HL-60 (cell line): ENCODE measurements around the gene DCC.
"Not testable (repeated sequence)": the region's sequence is repeated elsewhere in the genome, so short reads cannot be mapped to it uniquely, and the experiment has no call there.

Experiments
- DNase-seq, 2 experiments: peaks; one replicate each; pipeline ENCODE4 v3.0.0-alpha.2; 2010 to 2020; ENCODE audit warnings: low read depth in 1 of 2, low spot score in 1 of 2
- H3K27ac ChIP-seq: fragments of 250-450 bp; sonication (Bioruptor Pico); replicated peaks from 2 replicates; pipeline ENCODE4 v1.5.1; 2020; ENCODE audit warnings: mild to moderate bottlenecking, moderate library complexity
- H3K27me3 ChIP-seq: fragments of 250-450 bp; sonication (Bioruptor Pico); 2 replicates; pipeline ENCODE4 v1.5.1; 2021; ENCODE audit warnings: mild to moderate bottlenecking, moderate library complexity; ENCODE audit not compliant: insufficient read depth, poor library complexity, severe bottlenecking
- H3K4me3 ChIP-seq: replicated peaks from 2 replicates; pipeline ENCODE4 v1.5.1; 2011; ENCODE audit warnings: mild to moderate bottlenecking, control low read depth, low read length; ENCODE audit not compliant: insufficient read depth
- GABPA ChIP-seq: IDR thresholded peaks from 2 replicates; pipeline ENCODE4 v1.6.1; 2012; ENCODE audit warnings: low read depth
- POLR2AphosphoS5 ChIP-seq: IDR thresholded peaks from 2 replicates; pipeline ENCODE4 v1.6.1; 2012; ENCODE audit warnings: low read depth
- SPI1 ChIP-seq: IDR thresholded peaks from 2 replicates; pipeline ENCODE4 v1.6.1; 2012; ENCODE audit warnings: low read depth, mild to moderate bottlenecking, borderline replicate concordance
- TF ChIP-seq, protein P1 (sequence below): IDR thresholded peaks from one replicate; pipeline ENCODE4 v1.5.1; 2011; ENCODE audit warnings: low read length, control low read depth, inconsistent platforms; ENCODE audit not compliant: insufficient read depth
- TF ChIP-seq, protein P2 (sequence below): IDR thresholded peaks from 2 replicates; pipeline ENCODE4 v1.6.1; 2012; ENCODE audit warnings: low read depth; ENCODE audit not compliant: insufficient replicate concordance

Gene DCC

DNA sequence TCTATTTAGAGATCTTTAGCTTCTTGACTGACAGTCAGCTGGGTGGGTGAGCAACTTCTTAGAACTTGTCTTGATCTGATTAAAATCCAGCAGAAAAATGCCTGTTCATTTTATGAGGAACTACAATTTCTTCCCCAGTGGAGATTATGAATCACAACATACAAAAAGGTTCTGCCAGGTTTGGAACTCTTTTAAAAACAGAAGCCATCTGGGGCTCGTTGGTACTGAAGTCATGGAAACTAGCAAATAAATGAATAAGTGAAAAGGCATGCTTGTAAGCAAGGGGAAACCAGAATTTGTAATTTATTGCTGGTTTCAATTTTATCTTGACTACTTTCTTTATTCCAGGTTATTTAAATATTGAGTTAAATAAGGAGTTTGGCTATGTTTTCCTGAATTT, 1117.1 kb downstream of the DCC start:
- H3K27me3 ChIP-seq, result no peaks in the 10 kb centered on the region
- no peak for DNase-seq
- H3K27ac ChIP-seq, result no peak overlapping the region
- TF ChIP-seq SPI1 (no peak), POLR2AphosphoS5 (no peak), GABPA (no peak)
- TF ChIP-seq, protein P1, sequence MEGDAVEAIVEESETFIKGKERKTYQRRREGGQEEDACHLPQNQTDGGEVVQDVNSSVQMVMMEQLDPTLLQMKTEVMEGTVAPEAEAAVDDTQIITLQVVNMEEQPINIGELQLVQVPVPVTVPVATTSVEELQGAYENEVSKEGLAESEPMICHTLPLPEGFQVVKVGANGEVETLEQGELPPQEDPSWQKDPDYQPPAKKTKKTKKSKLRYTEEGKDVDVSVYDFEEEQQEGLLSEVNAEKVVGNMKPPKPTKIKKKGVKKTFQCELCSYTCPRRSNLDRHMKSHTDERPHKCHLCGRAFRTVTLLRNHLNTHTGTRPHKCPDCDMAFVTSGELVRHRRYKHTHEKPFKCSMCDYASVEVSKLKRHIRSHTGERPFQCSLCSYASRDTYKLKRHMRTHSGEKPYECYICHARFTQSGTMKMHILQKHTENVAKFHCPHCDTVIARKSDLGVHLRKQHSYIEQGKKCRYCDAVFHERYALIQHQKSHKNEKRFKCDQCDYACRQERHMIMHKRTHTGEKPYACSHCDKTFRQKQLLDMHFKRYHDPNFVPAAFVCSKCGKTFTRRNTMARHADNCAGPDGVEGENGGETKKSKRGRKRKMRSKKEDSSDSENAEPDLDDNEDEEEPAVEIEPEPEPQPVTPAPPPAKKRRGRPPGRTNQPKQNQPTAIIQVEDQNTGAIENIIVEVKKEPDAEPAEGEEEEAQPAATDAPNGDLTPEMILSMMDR, result no peak
- TF ChIP-seq, protein P2, sequence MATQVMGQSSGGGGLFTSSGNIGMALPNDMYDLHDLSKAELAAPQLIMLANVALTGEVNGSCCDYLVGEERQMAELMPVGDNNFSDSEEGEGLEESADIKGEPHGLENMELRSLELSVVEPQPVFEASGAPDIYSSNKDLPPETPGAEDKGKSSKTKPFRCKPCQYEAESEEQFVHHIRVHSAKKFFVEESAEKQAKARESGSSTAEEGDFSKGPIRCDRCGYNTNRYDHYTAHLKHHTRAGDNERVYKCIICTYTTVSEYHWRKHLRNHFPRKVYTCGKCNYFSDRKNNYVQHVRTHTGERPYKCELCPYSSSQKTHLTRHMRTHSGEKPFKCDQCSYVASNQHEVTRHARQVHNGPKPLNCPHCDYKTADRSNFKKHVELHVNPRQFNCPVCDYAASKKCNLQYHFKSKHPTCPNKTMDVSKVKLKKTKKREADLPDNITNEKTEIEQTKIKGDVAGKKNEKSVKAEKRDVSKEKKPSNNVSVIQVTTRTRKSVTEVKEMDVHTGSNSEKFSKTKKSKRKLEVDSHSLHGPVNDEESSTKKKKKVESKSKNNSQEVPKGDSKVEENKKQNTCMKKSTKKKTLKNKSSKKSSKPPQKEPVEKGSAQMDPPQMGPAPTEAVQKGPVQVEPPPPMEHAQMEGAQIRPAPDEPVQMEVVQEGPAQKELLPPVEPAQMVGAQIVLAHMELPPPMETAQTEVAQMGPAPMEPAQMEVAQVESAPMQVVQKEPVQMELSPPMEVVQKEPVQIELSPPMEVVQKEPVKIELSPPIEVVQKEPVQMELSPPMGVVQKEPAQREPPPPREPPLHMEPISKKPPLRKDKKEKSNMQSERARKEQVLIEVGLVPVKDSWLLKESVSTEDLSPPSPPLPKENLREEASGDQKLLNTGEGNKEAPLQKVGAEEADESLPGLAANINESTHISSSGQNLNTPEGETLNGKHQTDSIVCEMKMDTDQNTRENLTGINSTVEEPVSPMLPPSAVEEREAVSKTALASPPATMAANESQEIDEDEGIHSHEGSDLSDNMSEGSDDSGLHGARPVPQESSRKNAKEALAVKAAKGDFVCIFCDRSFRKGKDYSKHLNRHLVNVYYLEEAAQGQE, result no peak
- no peak overlapping the region for H3K4me3 ChIP-seq

- Histone ChIP-seq H3K4me3 (no peak overlapping the region), H3K27me3 (no peaks in the 10 kb centered on the region), H3K27ac (no peak overlapping the region)
- no peak for DNase-seq
- no peak for TF ChIP-seq POLR2AphosphoS5
- TF ChIP-seq, protein P1, result no peak
- no peak for TF ChIP-seq SPI1
These were observed 1118.3 kb downstream of the DCC start for GRCh38 chr18:53458268-53458667.

DNA sequence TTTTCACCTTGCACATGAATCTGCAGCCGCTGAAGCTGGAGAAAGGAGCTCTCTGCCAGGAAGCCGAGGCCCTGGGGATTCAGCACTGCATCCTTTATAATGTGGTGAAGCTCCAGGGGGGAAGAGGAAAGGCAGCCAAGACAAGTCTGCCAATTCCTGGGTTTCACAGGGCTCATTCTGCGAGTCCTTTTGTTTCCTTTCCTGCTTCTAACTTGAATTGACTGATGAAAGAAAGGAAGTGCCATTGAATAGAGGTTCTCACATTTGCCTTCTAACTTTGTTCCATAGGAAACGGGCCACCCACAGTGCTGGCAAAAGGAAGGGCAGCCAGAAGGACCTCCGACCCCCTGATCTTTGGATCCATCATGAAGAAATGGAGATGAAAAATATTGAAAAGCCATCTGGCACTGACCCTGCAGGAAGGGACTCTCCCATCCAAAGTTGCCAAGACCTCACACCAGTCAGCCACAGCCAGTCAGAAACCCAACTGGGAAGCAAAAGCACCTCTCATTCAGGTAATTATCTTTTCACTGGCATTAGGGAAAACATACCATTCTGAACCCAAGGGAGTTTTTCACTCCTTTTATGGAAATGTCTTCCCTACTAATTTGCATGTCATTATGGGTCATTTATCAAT, 1119.1 kb downstream of the DCC start:
- Histone ChIP-seq H3K27ac (no peak overlapping the region), H3K27me3 (no peaks in the 10 kb centered on the region), H3K4me3 (no peak overlapping the region)
- DNase-seq, result no peak
- TF ChIP-seq, protein P2, result no peak
- no peak for TF ChIP-seq POLR2AphosphoS5
- TF ChIP-seq GABPA, result no peak
- TF ChIP-seq SPI1, result no peak
- TF ChIP-seq, protein P1, result no peak

GRCh38 chr18:53467756-53468155, 1127.8 kb downstream of the DCC start:
- TF ChIP-seq SPI1 (no peak), POLR2AphosphoS5 (no peak), GABPA (no peak)
- TF ChIP-seq, protein P1, result no peak
- Histone ChIP-seq H3K27me3 (no peaks in the 10 kb centered on the region), H3K27ac (no peak overlapping the region), H3K4me3 (no peak overlapping the region)
- no peak for DNase-seq

DNA sequence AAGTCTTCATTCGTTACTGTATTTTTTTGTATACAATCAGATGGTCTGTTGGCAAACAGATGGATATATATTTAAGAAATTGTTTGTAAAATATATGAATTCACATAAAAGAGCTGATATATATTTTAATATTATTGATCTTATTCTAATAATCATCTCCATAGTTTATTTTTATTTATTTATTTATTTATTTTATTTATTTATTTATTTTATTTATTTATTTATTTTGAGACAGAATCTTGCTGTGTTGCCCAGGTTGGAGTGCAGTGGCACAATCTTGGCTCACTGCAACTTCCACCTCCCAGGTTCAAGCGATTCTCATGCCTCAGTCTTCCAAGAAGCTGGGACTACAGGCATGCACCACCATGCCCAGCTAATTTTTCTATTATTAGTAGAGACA, 1128.2 kb downstream of the DCC start:
- DNase-seq, H3K4me3 ChIP-seq, H3K27me3 ChIP-seq, H3K27ac ChIP-seq: not testable (repeated sequence)
